HG02588 (cell line): ENCODE data around the gene QSER1.
"Not testable (repeated sequence)": the region's sequence is repeated elsewhere in the genome, so short reads cannot be mapped to it uniquely, and the experiment has no call there.

Experiments
- ATAC-seq: cut with Tn5 transposase; IDR thresholded peaks from one replicate; pipeline ENCODE4 v1.9.1; 2021; ENCODE audit warnings: mild to moderate bottlenecking, moderate library complexity; ENCODE audit not compliant: unreplicated experiment

Gene QSER1

DNA sequence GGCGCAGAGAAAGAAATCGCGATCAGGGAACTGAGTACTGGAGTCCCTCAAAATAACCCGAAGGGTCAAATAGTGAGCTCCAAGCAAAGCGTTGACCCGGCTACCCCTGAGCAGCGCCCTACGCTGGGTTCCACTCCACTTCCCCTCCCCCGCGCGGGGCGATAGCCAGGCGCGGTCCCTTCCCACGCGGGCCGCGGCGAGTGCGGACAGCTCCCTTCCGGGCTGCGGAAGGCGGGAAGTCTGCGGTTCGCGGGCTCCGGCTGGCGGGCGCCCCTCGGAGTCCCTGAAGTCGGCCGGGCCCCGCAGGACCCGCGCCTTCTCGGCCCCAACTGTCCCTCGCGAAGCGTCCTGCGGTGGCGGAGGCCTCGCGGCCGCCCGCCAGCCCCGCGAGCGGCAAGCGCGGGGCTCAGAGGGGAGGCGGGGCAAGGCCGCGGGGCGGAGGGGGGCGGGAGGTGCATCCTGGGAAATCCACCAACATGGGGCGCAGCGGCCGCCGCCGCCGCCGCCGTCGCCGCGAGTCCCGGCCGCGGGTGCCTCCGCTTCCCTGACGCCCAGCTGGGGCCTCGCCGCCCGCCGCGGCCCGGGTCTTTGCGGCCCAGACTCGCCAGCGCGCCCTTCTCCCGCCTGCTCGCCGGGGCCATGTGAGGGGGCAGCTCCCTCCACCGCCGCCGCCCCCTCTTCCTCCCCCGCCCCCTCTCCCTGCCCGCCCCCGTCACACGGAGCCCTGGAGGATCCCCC lies at the start of gene QSER1:
Gene QSER1, plus strand, starts transcription at position 457 of the 738 bp plus-strand sequence. CDS start 315 bp downstream, outside the sequence.
- peak; percentile 70 for ATAC-seq

DNA sequence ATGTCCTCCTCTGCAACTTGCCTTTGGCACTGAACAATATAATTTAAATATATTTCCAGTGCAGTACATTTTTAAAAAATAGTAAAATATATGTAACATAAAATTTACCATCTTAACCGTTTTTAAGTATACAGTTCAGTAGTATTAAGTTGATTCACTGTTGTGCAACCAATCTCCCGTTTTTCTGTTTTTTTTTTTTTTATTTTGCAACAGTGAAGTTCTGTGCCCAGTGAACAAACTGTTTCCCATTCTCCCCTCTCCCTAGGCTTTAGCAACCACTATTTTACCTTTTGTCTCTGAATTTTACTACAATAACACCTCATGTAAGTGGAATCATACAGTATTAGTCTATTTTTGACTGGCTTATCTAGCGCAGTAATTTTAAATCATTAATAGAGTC lies 49.1 kb upstream of the QSER1 start:
- ATAC-seq, result no peak

DNA sequence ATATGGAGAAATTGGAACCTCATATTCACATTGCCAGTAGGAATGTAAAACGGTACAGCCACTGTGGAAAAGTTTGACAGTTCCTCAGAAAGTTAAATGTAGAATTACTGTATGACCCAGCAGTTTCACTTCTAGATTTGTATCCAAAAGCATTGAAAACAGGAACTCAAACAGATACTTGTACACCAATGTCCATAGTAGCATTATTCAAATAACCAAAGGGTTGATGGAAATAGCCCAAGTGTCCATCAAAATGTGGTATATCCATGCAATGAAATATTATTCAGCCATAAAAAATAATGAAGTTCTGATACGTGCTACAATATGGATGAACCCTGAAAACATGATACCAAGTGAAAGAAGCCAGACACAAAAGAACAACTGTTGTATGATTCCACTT lies 45.1 kb upstream of the QSER1 start:
- ATAC-seq, result no peak

DNA sequence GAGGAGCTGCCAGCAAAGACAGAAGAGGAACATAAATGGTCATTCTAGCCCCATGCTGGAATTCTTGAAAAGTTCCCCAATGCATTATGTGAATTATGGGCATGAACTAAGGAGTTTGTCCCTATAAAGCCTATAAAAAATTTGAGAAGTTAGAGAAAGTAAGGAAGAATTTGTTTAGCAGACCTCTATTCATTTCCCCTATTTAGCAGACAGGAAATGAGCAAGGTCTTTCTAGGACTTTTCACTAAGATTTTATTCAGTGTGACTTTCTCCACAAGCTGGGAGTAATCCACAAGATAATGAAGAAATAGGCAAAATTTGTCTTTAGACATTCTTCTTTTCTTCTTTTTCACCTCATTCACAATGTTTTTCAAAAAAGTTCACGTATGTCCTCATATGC lies 42.9 kb upstream of the QSER1 start:
- ATAC-seq, result no peak

DNA sequence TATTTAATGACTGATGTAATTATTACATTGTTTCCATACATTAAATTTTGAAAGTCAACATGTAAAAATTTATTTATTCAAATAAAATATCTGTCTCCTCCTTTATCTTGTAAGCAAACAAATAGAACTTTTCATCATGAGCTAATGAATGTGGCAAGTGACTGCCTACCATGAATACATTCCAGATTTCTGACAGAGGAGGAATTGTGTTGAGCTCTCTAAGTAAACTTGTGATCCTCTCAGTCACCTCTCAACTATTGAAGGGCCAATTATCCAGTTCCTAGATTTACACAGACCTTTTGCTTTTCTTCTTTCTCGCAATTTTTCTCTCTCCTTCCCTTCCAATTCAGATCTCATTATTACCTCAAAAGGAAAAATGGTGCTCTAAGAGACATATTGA lies 41.4 kb upstream of the QSER1 start:
- no peak for ATAC-seq

DNA sequence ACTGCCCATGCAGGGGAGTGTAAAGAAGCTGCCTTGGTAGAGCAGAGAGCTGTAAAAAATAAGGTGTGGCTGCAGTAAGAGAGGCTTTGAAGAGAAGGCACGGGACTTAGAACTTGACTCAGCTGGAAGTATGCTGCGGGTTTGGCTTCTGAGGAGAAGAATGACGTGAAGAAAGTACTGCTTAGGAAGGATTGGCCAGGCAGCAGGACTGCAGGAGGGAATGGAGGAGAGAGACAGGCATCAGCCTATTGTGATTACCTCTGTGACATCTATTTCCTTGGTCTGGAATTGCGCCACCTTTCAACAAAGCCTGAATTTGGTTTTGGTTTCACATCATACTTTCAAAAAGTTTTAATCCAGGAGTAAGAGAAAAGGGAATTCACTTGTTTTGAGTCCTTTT lies 40.4 kb upstream of the QSER1 start:
- no peak for ATAC-seq

DNA sequence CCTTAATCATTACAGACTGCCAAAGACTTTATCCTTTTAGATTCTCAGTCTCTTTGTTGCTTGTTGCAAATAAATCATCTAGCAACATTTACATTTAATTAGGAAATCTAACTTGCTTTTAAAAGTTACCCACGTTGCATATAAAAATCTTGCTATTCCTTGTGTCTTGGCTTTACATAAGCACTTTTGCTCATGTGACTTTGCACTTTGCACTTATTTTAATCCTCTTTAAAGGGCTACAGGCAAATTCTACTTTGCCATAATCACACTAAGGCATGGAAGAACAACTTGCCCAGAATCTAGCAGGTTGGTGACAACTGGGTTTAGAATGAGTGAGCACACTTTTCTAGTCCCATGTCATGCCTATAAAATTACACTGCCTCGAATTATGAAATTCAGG lies 37.0 kb upstream of the QSER1 start:
- no peak for ATAC-seq

DNA sequence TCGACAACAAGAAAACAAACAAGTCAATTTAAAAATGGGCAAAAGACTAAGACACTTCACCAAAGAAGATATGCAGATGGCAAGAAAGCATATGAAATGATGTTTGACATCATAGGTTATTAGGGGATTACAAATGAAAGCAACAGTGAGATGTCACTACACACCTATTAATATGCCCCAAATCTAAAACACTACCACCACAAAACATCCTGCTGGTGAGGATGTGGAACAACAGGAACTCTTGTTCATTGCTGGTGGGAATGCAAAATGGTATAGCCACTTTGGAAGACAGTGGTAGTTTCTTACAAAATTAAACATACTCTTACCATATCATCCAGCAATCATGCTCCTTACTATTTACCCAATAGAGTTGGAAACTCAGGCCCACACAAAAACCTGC lies 33.9 kb upstream of the QSER1 start:
- no peak for ATAC-seq

DNA sequence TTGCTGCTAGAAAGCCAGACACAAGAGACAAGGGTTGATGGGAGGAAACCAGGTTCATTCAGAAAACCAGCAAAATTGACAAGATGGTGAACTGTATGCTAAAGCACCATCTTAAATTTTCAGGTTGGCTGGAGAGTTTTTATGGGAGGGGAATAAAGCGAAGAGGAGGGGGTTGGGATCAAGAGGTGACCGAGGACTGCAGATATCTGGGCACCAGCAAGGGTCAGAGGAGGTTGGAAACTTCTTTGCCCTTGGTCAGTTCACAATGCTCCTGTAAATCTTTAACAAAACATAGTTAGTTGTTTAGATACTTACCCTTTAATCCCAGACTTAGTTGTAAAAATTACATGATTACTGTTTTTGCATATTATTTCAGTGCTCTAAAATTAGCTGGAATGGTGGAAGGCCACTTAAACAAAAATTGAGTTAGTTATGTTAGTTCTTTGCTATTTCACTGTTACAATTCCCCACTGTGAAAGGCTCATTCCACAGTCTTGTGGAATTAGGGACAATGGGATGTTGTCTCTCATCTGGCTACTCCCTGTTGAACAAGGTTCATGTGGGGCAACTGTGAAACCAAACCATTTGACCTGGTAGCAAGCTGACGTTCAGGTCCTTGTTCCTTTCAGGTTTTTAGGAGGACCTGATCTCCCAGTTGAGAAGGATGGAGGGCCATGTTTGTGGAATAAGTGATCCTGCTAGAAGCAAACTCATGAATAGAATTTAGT lies 30.6 kb upstream of the QSER1 start:
- ATAC-seq, result no peak

DNA sequence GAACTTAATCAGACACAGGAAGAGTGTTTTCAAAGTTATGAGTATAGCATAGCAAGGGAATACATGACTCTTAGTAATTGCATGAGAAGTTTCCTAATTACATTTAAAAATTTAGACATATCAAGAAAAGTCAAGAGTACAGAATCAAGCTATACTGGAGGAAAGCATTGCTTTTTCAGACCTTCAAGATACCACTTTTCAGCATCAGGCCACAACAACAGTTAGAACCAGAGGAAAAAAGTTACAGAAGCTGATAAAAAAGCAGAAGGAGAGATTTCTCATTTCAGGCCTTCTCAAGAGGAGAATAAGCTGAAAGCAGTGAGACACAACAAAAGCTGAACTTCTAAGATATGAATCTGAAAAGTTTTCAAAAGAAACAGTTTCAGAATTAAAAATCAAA lies 28.1 kb upstream of the QSER1 start:
- ATAC-seq, result no peak

DNA sequence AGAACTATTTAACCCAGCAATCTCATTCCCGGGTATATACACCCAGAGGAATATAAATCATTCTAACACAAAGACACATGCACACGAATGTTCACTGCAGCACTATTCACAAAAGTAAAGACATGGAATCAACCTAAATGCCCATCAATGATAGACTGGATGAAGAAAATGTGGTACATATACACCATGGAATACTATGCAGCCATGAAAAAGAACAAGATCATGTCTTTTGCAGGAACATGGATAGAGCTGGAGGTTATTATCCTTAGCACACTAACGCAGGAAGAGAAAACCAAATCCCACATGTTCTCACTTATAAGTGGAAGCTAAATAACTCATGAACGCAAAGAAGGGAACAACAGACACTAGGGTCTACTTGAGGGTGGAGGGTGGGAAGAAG lies 23.9 kb upstream of the QSER1 start:
- not testable (repeated sequence) for ATAC-seq

DNA sequence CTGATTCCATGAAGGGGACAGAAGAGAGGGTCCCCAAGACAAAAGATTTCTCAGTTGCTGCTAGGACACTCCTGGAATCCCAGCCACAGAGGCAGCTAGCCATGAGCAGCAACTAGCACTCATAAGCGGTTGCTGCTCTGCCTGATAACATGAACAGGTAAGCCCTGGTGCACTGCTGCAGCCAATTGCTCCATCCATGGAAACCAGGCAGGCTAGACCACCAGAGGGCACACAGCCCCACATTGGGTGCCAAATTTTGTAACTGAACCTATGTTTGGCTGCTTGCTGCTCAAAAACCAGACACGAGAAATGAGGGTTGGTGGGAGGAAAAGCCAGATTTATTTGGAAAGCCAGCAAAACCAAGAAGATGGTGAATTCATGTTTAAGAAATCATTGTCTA lies 21.9 kb upstream of the QSER1 start:
- no peak for ATAC-seq

DNA sequence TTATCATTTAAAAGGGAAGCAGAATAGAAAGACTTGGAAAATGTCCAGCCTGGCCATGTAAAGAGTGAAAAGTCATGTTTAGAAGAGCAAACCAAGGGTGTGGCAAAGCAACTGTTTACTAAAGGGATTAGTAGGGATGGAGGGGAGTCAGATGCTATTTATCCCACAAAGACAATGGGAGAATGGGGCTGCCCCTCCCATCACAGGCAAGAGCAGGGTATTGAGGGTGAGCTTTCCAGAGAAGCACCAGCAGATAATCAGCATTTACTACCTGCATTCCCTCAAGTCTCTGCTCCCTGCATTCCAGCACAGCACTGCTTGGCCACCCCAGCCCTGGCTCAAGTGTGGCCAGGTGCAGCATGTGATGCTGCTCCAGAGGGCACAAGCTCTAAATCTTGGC lies 18.5 kb upstream of the QSER1 start:
- ATAC-seq, result no peak

DNA sequence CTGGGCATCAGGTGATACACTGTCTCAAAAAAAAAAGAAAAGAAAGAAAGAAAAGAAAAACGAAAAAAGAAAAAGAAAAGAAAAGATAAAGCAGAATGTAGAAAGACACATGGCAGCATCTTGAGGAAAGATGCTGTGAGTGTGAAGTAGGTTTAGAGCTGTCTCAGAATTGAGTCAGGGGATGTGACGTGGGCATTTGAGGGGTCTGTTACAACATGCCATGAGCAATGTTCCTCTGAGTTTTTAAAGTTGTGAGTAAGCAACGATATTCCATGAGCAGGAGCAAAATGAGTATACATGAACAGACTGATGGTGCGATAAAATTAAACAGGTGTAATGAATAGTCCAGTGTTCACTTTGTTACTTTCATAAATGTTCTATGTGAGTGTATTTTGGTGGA lies 11.3 kb upstream of the QSER1 start:
- no peak for ATAC-seq

DNA sequence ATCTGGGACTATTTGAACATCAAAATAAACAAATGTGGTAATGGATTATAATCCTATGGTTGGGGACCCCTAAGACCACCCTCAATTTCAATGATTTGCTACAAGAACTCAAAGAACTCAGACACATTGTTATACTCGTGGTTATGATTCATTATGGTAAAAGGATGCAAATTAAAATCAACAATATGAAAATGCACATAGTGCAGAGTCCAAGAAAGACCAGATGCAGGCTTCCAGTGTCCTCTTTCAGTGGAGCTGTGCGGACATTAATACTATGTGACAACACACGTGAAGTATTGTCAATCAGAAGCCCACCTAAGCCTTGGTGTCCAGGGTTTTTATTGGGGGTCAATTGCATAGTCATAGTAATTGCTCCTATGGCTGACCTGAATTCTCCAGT lies 9.2 kb upstream of the QSER1 start:
- no peak for ATAC-seq

DNA sequence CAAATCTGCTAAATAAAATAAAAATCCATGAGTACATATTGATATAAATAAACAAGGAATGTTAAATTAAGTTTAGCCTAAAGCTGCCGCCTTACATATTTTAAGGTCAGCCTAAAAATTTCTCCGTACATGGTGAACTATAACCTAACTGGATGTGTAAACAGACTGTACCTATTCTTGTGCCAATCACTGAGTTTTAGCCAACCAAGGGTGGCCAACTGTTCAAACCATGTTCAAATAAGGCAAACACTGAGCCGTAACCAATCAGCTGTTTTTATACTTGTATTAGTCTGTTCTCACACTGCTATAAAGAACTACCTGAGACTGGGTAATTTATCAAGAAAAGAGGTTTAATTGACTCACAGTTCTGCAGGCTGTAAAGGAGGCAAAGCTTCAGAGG lies 8.6 kb upstream of the QSER1 start:
- ATAC-seq, result no peak

DNA sequence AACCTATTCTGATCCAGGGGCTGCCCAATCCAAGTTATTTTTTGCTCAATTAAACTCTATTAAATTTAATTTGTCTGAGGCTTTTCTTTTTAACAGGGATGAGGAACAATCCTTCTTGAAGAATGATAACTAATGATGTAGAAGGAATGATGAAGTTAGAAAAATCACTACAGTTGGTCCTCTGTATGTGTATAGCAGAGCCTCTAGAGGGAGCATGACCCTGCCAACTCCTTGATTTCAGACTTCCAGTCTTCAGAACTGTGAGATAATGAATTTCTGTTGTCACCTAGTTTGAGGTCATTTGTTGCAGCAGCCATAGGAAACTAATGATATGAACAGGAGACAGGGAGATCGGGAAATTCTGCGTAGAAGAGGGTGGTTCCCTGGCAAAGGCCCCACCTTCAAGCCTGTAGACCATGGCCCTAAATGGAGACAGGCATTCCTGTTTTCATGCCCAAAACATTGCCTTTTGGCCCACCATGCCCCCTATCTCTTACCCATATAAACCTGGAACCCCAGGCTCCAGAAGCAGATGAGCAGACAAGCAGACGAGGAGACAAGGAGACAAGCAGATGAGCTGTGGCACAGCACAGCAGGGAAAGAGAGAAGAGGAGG lies 7.7 kb upstream of the QSER1 start:
- no peak for ATAC-seq

DNA sequence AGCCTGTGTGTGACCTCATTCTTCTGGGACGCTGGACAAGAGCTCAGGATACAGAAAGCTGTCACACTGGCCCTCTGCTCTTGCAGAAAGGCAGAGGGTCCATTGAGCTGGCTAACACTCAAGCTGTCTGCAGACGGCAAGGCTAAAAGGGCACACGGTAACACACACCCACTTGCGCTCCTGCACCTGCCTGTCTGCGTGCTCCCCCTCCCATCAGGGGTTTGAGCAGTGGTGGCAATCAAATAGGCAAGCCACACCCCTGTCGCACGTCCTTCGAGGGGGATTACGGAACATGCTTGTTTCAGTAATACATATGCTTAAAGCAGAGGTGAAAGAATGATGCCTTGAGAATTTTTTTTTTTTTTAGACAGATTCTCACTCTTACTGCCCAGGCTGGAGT lies 7.1 kb upstream of the QSER1 start:
- ATAC-seq, result no peak

DNA sequence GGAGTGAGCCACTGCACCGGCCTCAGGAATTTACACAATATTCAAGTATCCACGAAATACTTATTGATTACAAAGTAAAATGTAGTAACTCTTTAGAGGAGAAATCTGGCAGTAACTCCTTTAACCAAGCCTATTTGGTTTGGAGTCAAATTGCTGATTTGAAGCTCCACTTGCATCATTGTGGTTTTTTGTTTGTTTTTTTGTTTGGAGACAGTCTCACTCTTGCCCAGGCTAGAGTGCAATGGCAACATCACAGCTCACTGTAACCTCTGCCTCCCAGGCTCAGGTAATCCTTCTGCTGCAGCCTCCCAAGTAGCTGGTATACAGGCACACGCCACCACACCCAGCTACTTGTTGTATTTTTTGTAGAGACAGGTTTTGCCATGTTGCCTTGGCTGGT lies 6.4 kb upstream of the QSER1 start:
- ATAC-seq, result no peak

DNA sequence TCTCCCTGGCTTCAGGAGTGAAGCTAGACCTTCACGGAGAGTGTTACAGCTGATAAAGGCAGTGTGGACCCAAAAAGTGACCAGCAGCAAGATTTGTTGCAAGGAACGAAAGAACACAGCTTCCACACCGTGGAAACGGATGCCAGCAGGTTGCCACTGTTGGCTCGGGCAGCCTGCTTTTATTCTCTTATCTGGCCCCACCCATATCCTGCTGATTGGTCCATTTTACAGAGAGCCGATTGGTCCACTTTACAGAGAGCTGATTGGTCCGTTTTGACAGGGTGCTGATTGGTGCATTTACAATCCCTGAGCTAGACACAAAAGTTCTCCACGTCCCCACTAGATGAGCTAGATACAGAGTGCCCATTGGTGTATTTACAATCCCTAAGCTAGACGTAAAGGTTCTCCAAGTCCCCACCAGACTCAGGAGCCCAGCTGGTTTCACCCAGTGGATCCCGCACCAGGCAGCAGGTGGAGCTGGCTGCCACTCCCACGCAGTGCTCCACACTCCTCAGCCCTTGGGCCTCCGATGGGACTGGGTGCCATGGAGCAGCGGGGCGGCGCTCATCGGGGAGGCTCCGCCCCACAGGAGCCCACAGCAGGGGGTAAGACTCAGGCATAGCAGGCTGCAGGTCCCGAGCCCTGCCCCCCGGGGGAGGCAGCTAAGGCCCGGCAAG lies 4.8 kb upstream of the QSER1 start:
- ATAC-seq, result not testable (repeated sequence)

DNA sequence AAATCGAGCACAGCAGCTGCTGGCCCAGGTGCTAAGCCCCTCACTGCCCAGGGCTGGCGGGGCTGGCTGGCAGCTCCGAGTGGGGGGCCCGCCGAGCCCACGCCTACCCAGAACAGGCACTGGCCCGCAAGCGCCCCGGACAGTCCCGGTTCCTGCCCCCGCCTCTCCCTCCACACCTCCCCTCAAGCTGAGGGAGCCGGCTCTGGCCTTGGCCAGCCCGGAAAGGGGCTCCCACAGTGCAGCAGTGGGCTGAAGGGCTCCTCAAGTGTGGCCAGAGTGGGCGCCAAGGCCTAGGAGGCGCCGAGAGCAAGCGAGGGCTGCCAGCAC lies 4.3 kb upstream of the QSER1 start:
- not testable (repeated sequence) for ATAC-seq

DNA sequence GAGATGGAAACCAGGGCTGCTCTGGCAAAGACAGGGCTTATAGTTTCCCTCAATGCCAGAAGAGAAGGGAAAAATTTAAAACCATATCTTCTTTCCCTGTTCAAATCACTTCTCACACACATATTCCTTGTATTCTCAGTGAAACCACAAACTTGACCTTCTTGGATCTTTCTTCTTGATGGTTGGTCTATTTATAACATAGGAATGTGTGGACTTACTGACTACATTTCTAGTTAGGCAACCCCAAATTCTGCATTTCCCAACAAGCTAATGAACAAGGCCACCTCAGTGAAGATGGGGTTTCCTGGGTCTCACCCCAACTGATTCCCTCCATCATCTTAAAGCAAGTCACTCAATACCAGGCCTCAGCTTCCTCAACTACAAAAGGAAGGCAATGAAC lies 3.8 kb upstream of the QSER1 start:
- ATAC-seq, result no peak
